Measurements from ENCODE around the gene TPSG1.

DNA sequence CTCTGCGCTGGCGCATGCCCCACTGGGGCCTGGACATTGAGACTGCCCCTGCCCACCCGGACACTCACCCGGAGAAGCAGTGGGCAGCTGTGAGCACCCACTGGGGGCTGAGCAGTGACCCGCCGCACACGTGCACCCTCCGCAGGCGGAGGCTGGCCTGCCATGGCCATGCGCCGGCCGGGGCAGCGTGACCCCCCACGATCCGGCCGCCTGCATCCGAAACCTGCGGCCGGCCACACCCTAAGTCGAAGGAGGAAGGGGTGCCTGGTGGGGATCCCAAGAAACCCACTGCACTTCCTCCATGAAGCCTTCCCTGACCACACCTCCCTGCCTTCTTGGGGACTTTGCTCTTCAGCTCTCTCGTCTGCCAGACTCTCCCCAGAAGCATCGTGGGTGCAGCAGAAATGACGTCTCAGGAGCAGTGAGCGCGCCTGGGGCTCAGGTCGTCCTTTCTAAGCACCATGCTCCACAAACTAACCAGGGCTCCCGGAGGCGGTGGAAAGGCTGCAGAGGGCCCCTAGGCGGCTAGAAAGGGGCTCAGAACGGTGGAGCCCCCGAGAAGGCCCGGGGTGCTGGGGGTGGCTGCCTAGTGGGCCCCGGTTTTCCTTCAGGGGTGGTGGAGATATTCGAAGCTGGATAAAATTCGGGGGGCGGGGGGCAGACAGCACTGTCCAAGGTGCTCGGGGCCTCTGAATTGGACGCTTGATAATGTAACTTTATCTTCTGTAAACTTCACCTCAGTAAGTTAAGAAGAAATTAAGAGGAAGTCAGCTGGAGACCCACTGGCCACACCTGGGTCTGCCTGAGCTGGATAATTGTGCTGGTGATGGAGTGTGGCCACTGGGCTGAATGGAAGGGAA, 1.5 kb downstream of the TPSG1 start:
- TF ChIP-seq CTCF (IDR thresholded peaks at IDR 0.05) (no peak), EZH2phosphoT487 (IDR thresholded peaks at IDR 0.05) (no peak)

All from neural progenitor cell (in vitro differentiated cells).